Activated CD4-positive, alpha-beta T cell treated with anti-CD3 and anti-CD28 coated beads, Interleukin-2, amount 50 U/mL, for 16 hours (primary cell): Measurements from ENCODE around the gene PKNOX2.

ENCODE experiments used
- DNase-seq: peaks from one replicate; pipeline ENCODE4 v3.0.0-alpha.2; 2020

PKNOX2 gene

GRCh38 chr11:125320347-125321076, 156.0 kb downstream of the PKNOX2 start:
- DNase-seq: peak; percentile 52

- DNase-seq: no peak
Measured at GRCh38 chr11:125322289-125322688, 157.7 kb downstream of the PKNOX2 start.

- DNase-seq: no peak
Measured at GRCh38 chr11:125325196-125325595, 160.6 kb downstream of the PKNOX2 start.

GRCh38 chr11:125326126-125326525, 161.6 kb downstream of the PKNOX2 start:
- DNase-seq: no peak

GRCh38 chr11:125327518-125328224, 163.1 kb downstream of the PKNOX2 start:
- no peak for DNase-seq

- DNase-seq: no peak
Measured at GRCh38 chr11:125328225-125328580, 163.7 kb downstream of the PKNOX2 start.

GRCh38 chr11:125329786-125330185, 165.2 kb downstream of the PKNOX2 start:
- no peak for DNase-seq

- DNase-seq: no peak
Measured at GRCh38 chr11:125330462-125331325, 166.1 kb downstream of the PKNOX2 start.

GRCh38 chr11:125331357-125332035, 166.9 kb downstream of the PKNOX2 start:
- no peak for DNase-seq

- no peak for DNase-seq
Measured at GRCh38 chr11:125332821-125333220, 168.3 kb downstream of the PKNOX2 start.

- no peak for DNase-seq
Measured at GRCh38 chr11:125333354-125334073, 169.0 kb downstream of the PKNOX2 start.

GRCh38 chr11:125335106-125335505, 170.6 kb downstream of the PKNOX2 start:
- DNase-seq: no peak

GRCh38 chr11:125337836-125338834, 173.6 kb downstream of the PKNOX2 start:
- DNase-seq: no peak

- DNase-seq: no peak
Measured at GRCh38 chr11:125338886-125339811, 174.6 kb downstream of the PKNOX2 start.

- no peak for DNase-seq
Measured at GRCh38 chr11:125341676-125342075, 177.1 kb downstream of the PKNOX2 start.

- DNase-seq: no peak
Measured at GRCh38 chr11:125342281-125342930, 177.9 kb downstream of the PKNOX2 start.

GRCh38 chr11:125343086-125343717, 178.7 kb downstream of the PKNOX2 start:
- DNase-seq: no peak

GRCh38 chr11:125343718-125344131, 179.2 kb downstream of the PKNOX2 start:
- DNase-seq: no peak
